SH-SY5Y (cell line): Measurements from ENCODE around the gene FAM81A.

Source experiments
- GATA2 ChIP-seq: IDR thresholded peaks from 2 replicates; pipeline ENCODE4 v1.6.1; 2011; ENCODE audit warnings: mild to moderate bottlenecking, low read depth, low read length
- GATA3 ChIP-seq: IDR thresholded peaks from 2 replicates; pipeline ENCODE4 v1.6.1; 2011; ENCODE audit warnings: low read depth, mild to moderate bottlenecking, low read length, moderate library complexity

FAM81A gene

GRCh38 chr15:59538494-59538893 lies 100.5 kb downstream of the FAM81A start:
- no peak for TF ChIP-seq GATA3
- no peak for TF ChIP-seq GATA2

- TF ChIP-seq GATA3 (no peak), GATA2 (no peak)
Observed at GRCh38 chr15:59539799-59540198, 101.8 kb downstream of the FAM81A start.

GRCh38 chr15:59540654-59541053 lies 102.7 kb downstream of the FAM81A start:
- TF ChIP-seq GATA2, result no peak
- no peak for TF ChIP-seq GATA3

- TF ChIP-seq GATA3 (no peak), GATA2 (no peak)
Observed at GRCh38 chr15:59541750-59542149, 103.8 kb downstream of the FAM81A start.

GRCh38 chr15:59543721-59544547 lies 105.9 kb downstream of the FAM81A start:
- TF ChIP-seq GATA3, result no peak
- TF ChIP-seq GATA2, result no peak

GRCh38 chr15:59545573-59545972 lies 107.6 kb downstream of the FAM81A start:
- TF ChIP-seq GATA2 (no peak), GATA3 (no peak)

GRCh38 chr15:59548501-59549226 lies 110.7 kb downstream of the FAM81A start:
- TF ChIP-seq GATA2 (no peak), GATA3 (no peak)

GRCh38 chr15:59549301-59550185 lies 111.6 kb downstream of the FAM81A start:
- no peak for TF ChIP-seq GATA3
- TF ChIP-seq GATA2, result no peak

- no peak for TF ChIP-seq GATA2
- TF ChIP-seq GATA3, result no peak
Observed at GRCh38 chr15:59550530-59550929, 112.5 kb downstream of the FAM81A start.

- TF ChIP-seq GATA2 (no peak), GATA3 (no peak)
Observed at GRCh38 chr15:59550956-59551355, 113.0 kb downstream of the FAM81A start.

GRCh38 chr15:59553879-59554735 lies 116.1 kb downstream of the FAM81A start:
- TF ChIP-seq GATA3 (no peak), GATA2 (no peak)

GRCh38 chr15:59555696-59556095 lies 117.7 kb downstream of the FAM81A start:
- no peak for TF ChIP-seq GATA3
- no peak for TF ChIP-seq GATA2

- TF ChIP-seq GATA2 (no peak), GATA3 (no peak)
Observed at GRCh38 chr15:59556380-59556779, 118.4 kb downstream of the FAM81A start.
